GM12878 (cell line): ENCODE data around the gene VAMP3. TPM values are rescaled to one million over a fixed set of nuclear protein-coding genes. Genes with fewer than 3 reads are reported as not detected.

Experiments used
- ATAC-seq: fragments of 200-7000 bp; cut with Tn5 transposase; 3 replicates; pipeline ENCODE4 v1.9.1; 2020; ENCODE audit warnings: mild to moderate bottlenecking, moderate library complexity
- BruUV-seq: library from RNA; stranded (reverse); fragments of 400-500 nt; replicated peaks from 2 replicates; lab custom pipeline; 2021; lab: Mats Ljungman, UMichigan
- CTCF ChIA-PET: fragments of 300-600 bp; sonication (Branson Sonifier 250); formaldehyde crosslinking; extraction: SDS; loops from one replicate; lab custom pipeline; 2021; ENCODE audit warnings: inconsistent platforms; lab: Yijun Ruan, JAX
- POLR2A ChIA-PET: fragments of 350-600 bp; formaldehyde crosslinking; extraction: SDS; loops from one replicate; lab custom pipeline; 2021; ENCODE audit warnings: inconsistent platforms; lab: Charles Lee
- RAD21 ChIA-PET: fragments of 300-600 bp; sonication (Branson Sonifier 250); formaldehyde crosslinking; loops from one replicate; lab custom pipeline; 2023; ENCODE audit warnings: antibody characterized with exemption; ENCODE audit not compliant: unreplicated experiment; lab: Charles Lee
- SMC1A ChIA-PET: fragments of 300-600 bp; sonication (Branson Sonifier 250); formaldehyde crosslinking; loops from one replicate; lab custom pipeline; 2023; ENCODE audit not compliant: unreplicated experiment, uncharacterized antibody; lab: Charles Lee
- DNase-seq: peaks from one replicate; pipeline ENCODE4 v3.0.0-alpha.2; 2011; ENCODE audit warnings: low read depth, low spot score
- FAIRE-seq: peaks from 3 replicates; lab custom pipeline; 2011; peaks lifted over from hg19 to GRCh38; lab: Jason Lieb, UNC
- H2AFZ ChIP-seq: 2 replicates; pipeline ENCODE4 v1.6.0; 2011; ENCODE audit warnings: low read depth, low read length, control low read depth; ENCODE audit not compliant: control insufficient read depth
- H3K27ac ChIP-seq: 2 replicates; pipeline ENCODE4 v1.5.1; 2011; ENCODE audit warnings: control low read depth; ENCODE audit not compliant: control insufficient read depth, insufficient read depth
- H3K27me3 ChIP-seq, 2 experiments: replicated peaks in 1 of 2; 2 replicates each; pipeline versions ENCODE4 v1.6.0 to v1.6.1; 2011; ENCODE audit warnings: low read length in 1 of 2; ENCODE audit not compliant: control insufficient read depth in 2 of 2, insufficient read depth in 2 of 2
- H3K36me3 ChIP-seq, 2 experiments: 2 replicates each; pipeline ENCODE4 v1.5.1; 2011; ENCODE audit warnings: low read length in 1 of 2; ENCODE audit not compliant: control insufficient read depth in 2 of 2, insufficient read depth in 2 of 2
- H3K4me1 ChIP-seq: 2 replicates; pipeline ENCODE4 v1.6.1; 2011; ENCODE audit warnings: mild to moderate bottlenecking, low read length, moderate library complexity, mixed read lengths; ENCODE audit not compliant: control insufficient read depth, insufficient read depth
- H3K4me2 ChIP-seq: 2 replicates; pipeline ENCODE4 v1.6.0; 2011; ENCODE audit warnings: control low read depth; ENCODE audit not compliant: control insufficient read depth, insufficient read depth
- H3K4me3 ChIP-seq: fragments of 200-600 bp; sonication (generic); 2 replicates; pipeline ENCODE4 v1.5.1; 2016
- H3K79me2 ChIP-seq: 2 replicates; pipeline ENCODE4 v1.6.0; 2011; ENCODE audit warnings: low read length; ENCODE audit not compliant: control insufficient read depth, insufficient read depth
- H3K9ac ChIP-seq: 2 replicates; pipeline ENCODE4 v1.8.0; 2011; ENCODE audit warnings: low read length, control low read depth, mixed read lengths; ENCODE audit not compliant: control insufficient read depth, insufficient read depth
- H3K9me3 ChIP-seq: replicated peaks from 3 replicates; pipeline ENCODE4 v1.5.1; 2011; ENCODE audit warnings: mild to moderate bottlenecking, low read length; ENCODE audit not compliant: control insufficient read depth, insufficient read depth
- H4K20me1 ChIP-seq: 2 replicates; pipeline ENCODE4 v1.6.0; 2011; ENCODE audit not compliant: control insufficient read depth, insufficient read depth
- ATF2 ChIP-seq: IDR thresholded peaks from 2 replicates; pipeline ENCODE4 v1.6.1; 2012; ENCODE audit warnings: low read length, inconsistent platforms
- BRCA1 ChIP-seq: IDR thresholded peaks from 2 replicates; pipeline ENCODE4 v1.6.1; 2011; ENCODE audit warnings: low read depth, low read length, improper control_type of control experiment
- CBFB ChIP-seq: IDR thresholded peaks from 2 replicates; pipeline ENCODE4 v1.6.1; 2016; ENCODE audit warnings: antibody characterized with exemption, low read depth
- CBX3 ChIP-seq: fragments of 200-600 bp; sonication (generic); IDR thresholded peaks from 2 replicates; pipeline ENCODE4 v1.6.1; 2016; ENCODE audit warnings: low read depth, borderline replicate concordance
- CUX1 ChIP-seq: IDR thresholded peaks from 2 replicates; pipeline ENCODE4 v1.6.1; 2012; ENCODE audit warnings: improper control_type of control experiment, low read depth, low read length; ENCODE audit not compliant: insufficient replicate concordance
- EED ChIP-seq: sonication (generic); IDR thresholded peaks from 2 replicates; pipeline ENCODE4 v1.6.1; 2016; ENCODE audit warnings: antibody characterized with exemption, low read depth
- HDGF ChIP-seq: fragments of 450-650 bp; IDR thresholded peaks from 2 replicates; pipeline ENCODE4 v1.6.1; 2016; ENCODE audit warnings: antibody characterized with exemption
- KDM1A ChIP-seq: fragments of 200-600 bp; sonication (generic); IDR thresholded peaks from 2 replicates; pipeline ENCODE4 v1.6.1; 2016; ENCODE audit warnings: borderline replicate concordance
- MEF2A ChIP-seq: IDR thresholded peaks from 2 replicates; pipeline ENCODE4 v1.6.1; 2011; ENCODE audit warnings: low read depth, mild to moderate bottlenecking, low read length, moderate library complexity; ENCODE audit not compliant: insufficient read depth
- NBN ChIP-seq: fragments of 450-650 bp; IDR thresholded peaks from 2 replicates; pipeline ENCODE4 v1.6.1; 2016
- POU2F2 ChIP-seq: IDR thresholded peaks from 3 replicates; pipeline ENCODE4 v1.6.1; 2011; ENCODE audit warnings: low read depth, mild to moderate bottlenecking, low read length, borderline replicate concordance
- SIN3A ChIP-seq: IDR thresholded peaks from 2 replicates; pipeline ENCODE4 v1.6.1; 2012; ENCODE audit warnings: low read depth, low read length, improper control_type of control experiment
- STAT1 ChIP-seq: fragments of 450-650 bp; conservative IDR thresholded peaks from 2 replicates; pipeline ENCODE4 v1.6.1; 2014; ENCODE audit warnings: antibody characterized with exemption, mild to moderate bottlenecking
- STAT3 ChIP-seq: IDR thresholded peaks from 2 replicates; pipeline ENCODE4 v1.6.1; 2011; ENCODE audit warnings: low read depth, low read length, improper control_type of control experiment
- YBX1 ChIP-seq: fragments of 450-650 bp; IDR thresholded peaks from 2 replicates; pipeline ENCODE4 v1.6.1; 2016; ENCODE audit warnings: antibody characterized with exemption
- ZZZ3 ChIP-seq: IDR thresholded peaks from 2 replicates; pipeline ENCODE4 v1.6.1; 2011; ENCODE audit warnings: low read depth; ENCODE audit not compliant: control insufficient read depth, insufficient read length
- WGBS: methylation state at CpG from one replicate; pipeline ENCODE4 v1.1.6; 2016; ENCODE audit warnings: low lambda C conversion rate; ENCODE audit not compliant: insufficient replicate concordance, insufficient coverage; ENCODE audit errors: missing lambda C conversion rate; 5-methylcytosine and 5-hydroxymethylcytosine counted together
- in situ Hi-C: fragments of 300-500 bp; cut with MboI; formaldehyde crosslinking; loops from 9 replicates; pipeline ENCODE4 v1.14.3; 2018; ENCODE audit warnings: mixed read lengths
- intact Hi-C: fragments of 100-400 bp; cut with micrococcal nuclease; formaldehyde crosslinking; loops from one replicate; pipeline ENCODE4 v1.14.2; 2022; ENCODE audit not compliant: unreplicated experiment
- polyA plus RNA-seq, 11 experiments: library from polyadenylated mRNA; depleted of rRNA in 4 of 11; unstranded in 6 of 11; stranded (reverse) in 5 of 11; fragments of >200 nt; fragmentation: Nextera tagmentation in 4 of 11; fragmentation: Illumina TruSeq in 1 of 11; extraction: Ambion mirVana in 4 of 11; extraction: Trizol in 1 of 11; gene quantifications; 1 replicate in 1 of 11; 2 replicates in 10 of 11; pipeline versions ENCODE4 v1.2.1 to v1.2.3, GENCODE V29; 2011 to 2016; ENCODE audit warnings: inconsistent platforms in 2 of 11, missing spikeins in 2 of 11, low read depth in 1 of 11
- total RNA-seq, 4 experiments: library from RNA; depleted of rRNA in 3 of 4; stranded (reverse); fragments of >200 nt in 3 of 4; fragmentation: Illumina TruSeq in 1 of 4; extraction: Trizol in 1 of 4; gene quantifications; 2 replicates each; pipeline versions ENCODE4 v1.2.1 to v1.2.3, GENCODE V29; 2013 to 2021
- TF ChIP-seq, protein P1 (sequence below): fragments of 450-650 bp; formaldehyde crosslinking; IDR thresholded peaks from 2 replicates; pipeline ENCODE4 v1.4.0; 2022; ENCODE audit warnings: mild to moderate bottlenecking, moderate library complexity

The VAMP3 gene
- total and polyA plus RNA-seq, 10 of the 15 experiments (the other 5 are each of a cell fraction or from before 2014, with no cell fraction given), result 4.8 to 24.9 (median 9.7) TPM

DNA sequence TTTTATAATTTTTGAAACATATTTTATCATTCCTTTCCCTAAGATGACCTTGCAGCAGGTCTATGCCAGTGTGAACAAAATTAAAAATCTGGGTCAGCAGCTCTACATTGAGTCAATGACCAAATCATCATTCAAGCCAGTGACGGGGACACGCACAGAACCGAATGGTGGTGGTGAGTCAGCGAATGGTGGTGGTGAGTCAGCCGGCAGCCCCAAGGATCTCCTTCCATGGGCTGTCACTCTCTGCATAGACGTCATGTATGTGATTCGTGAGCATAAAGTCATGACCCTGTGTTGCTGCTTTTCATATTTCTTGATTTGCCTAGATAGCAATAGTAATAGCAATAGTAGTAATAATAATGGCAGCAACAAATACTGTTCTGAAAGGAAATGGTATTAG lies 39.3 kb downstream of the VAMP3 start:
- ATAC-seq (no peak), DNase-seq (no peak), FAIRE-seq (no peak)
- WGBS, result 66% methylated on average over 7 of the region's 7 CpGs
- Histone ChIP-seq H3K4me3 (no peak overlapping the region), H3K9me3 (peaks cover 7% of the 10 kb centered on the region; the same call in 2 of the 3 replicates), H3K27me3 (no peaks in the 10 kb centered on the region), H3K27ac (no peak overlapping the region), H3K79me2 (no peaks in the 10 kb centered on the region), H3K4me2 (no peak overlapping the region), H2AFZ (no peak overlapping the region), H3K36me3 (no peaks in the 10 kb centered on the region), H3K4me1 (no peaks in the 10 kb centered on the region), H4K20me1 (no peaks in the 10 kb centered on the region; the same call in 1 of the 2 replicates), H3K9ac (no peak overlapping the region)
- TF ChIP-seq, protein P1, sequence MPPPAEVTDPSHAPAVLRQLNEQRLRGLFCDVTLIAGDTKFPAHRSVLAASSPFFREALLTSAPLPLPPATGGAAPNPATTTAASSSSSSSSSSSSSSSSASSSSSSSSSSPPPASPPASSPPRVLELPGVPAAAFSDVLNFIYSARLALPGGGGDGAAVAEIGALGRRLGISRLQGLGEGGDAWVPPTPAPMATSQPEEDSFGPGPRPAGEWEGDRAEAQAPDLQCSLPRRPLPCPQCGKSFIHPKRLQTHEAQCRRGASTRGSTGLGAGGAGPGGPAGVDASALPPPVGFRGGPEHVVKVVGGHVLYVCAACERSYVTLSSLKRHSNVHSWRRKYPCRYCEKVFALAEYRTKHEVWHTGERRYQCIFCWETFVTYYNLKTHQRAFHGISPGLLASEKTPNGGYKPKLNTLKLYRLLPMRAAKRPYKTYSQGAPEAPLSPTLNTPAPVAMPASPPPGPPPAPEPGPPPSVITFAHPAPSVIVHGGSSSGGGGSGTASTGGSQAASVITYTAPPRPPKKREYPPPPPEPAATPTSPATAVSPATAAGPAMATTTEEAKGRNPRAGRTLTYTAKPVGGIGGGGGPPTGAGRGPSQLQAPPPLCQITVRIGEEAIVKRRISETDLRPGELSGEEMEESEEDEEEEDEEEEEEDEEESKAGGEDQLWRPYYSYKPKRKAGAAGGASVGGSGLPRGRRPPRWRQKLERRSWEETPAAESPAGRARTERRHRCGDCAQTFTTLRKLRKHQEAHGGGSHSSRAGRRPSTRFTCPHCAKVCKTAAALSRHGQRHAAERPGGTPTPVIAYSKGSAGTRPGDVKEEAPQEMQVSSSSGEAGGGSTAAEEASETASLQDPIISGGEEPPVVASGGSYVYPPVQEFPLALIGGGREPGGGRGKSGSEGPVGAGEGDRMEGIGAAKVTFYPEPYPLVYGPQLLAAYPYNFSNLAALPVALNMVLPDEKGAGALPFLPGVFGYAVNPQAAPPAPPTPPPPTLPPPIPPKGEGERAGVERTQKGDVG (CRISPR knock-in tag), result no peak
- TF ChIP-seq CUX1 (no peak), NBN (no peak), YBX1 (no peak), ATF2 (no peak), POU2F2 (no peak), SIN3A (no peak), CBX3 (no peak), MEF2A (no peak), KDM1A (no peak), STAT1 (no peak), CBFB (no peak), EED (no peak), BRCA1 (no peak), ZZZ3 (no peak), HDGF (no peak), STAT3 (no peak)
- in situ Hi-C loops (no loop called here), intact Hi-C loops (no loop called here)
- ChIA-PET CTCF (interaction anchor here (2.3 kb wide), 1 partner anchor 94 kb away, joined by 7 read pairs; no protein-coding TSS in a partner anchor), POLR2A (no interaction called here), SMC1A (interaction anchor here (1.3 kb wide), 1 partner anchor 58 kb away, joined by 3 read pairs; no protein-coding TSS in a partner anchor), RAD21 (no interaction called here)
- no TSS peak for BruUV-seq
